Lung (tissue), 12 donors: ENCODE measurements around the gene EVI2B. TPM values are rescaled to one million over a fixed set of nuclear protein-coding genes. Genes with fewer than 3 reads are reported as not detected.

Experiments
- ATAC-seq: fragments of 200-7000 bp; cut with Tn5 transposase; one replicate; pipeline ENCODE4 v1.9.1; 2020; ENCODE audit warnings: moderate number of reproducible peaks; ENCODE audit not compliant: insufficient read depth, low FRiP score
- DNase-seq, 3 donors: peaks; one replicate each; pipeline ENCODE4 v3.0.0-alpha.2; 2013 to 2017
- H3K27ac ChIP-seq, 2 donors: one replicate each; pipeline ENCODE4 v1.5.1; 2013; ENCODE audit warnings: mild to moderate bottlenecking in 2 of 2, moderate library complexity in 2 of 2, control low read depth in 1 of 2, inconsistent platforms in 1 of 2, low read depth in 1 of 2, low read length in 1 of 2
- H3K27me3 ChIP-seq, 3 donors: one replicate each; pipeline ENCODE4 v1.5.1; 2013; ENCODE audit warnings: low read length in 2 of 3; ENCODE audit not compliant: control insufficient read depth in 3 of 3, insufficient read depth in 3 of 3
- H3K36me3 ChIP-seq, 4 donors: one replicate each; pipeline ENCODE4 v1.5.1; 2013; ENCODE audit warnings: low read length in 4 of 4, mild to moderate bottlenecking in 1 of 4, moderate library complexity in 1 of 4; ENCODE audit not compliant: control insufficient read depth in 4 of 4, insufficient read depth in 4 of 4
- H3K4me1 ChIP-seq, 5 donors: one replicate each; pipeline ENCODE4 v1.5.1; 2013; ENCODE audit warnings: low read length in 5 of 5, mild to moderate bottlenecking in 2 of 5, moderate library complexity in 1 of 5; ENCODE audit not compliant: control insufficient read depth in 5 of 5, insufficient read depth in 5 of 5
- H3K4me3 ChIP-seq: one replicate; pipeline ENCODE4 v1.5.1; 2013; ENCODE audit warnings: mild to moderate bottlenecking, control low read depth, moderate library complexity
- H3K9ac ChIP-seq, 2 donors: one replicate each; pipeline ENCODE4 v1.5.1; 2013; ENCODE audit warnings: low read length in 2 of 2, control low read depth in 1 of 2; ENCODE audit not compliant: insufficient read depth in 1 of 2
- H3K9me3 ChIP-seq, 4 donors: one replicate each; pipeline ENCODE4 v1.5.1; 2013; ENCODE audit warnings: low read length in 3 of 4, mild to moderate bottlenecking in 1 of 4, moderate library complexity in 1 of 4; ENCODE audit not compliant: control insufficient read depth in 4 of 4, insufficient read depth in 3 of 4
- WGBS, 2 donors: extraction: QIAGEN DNeasy Blood & Tissue Kit; methylation state at CpG; one replicate each; pipeline ENCODE4 v1.1.7; 2013; 5-methylcytosine and 5-hydroxymethylcytosine counted together
- polyA plus RNA-seq, 2 donors: library from polyadenylated mRNA; stranded (reverse); fragments of 200-250 nt; gene quantifications; one replicate each; pipeline ENCODE4 v1.2.1, GENCODE V29; 2013
- total RNA-seq, 2 donors: library from RNA; depleted of rRNA in 1 of 2; stranded (reverse); fragments of >200 nt in 1 of 2; gene quantifications; one replicate each; pipeline ENCODE4 v1.2.1, GENCODE V29; 2014 to 2021
- TF ChIP-seq, protein P1 (sequence below): IDR thresholded peaks from 2 replicates; pipeline ENCODE4 v1.5.1; 2012; ENCODE audit warnings: mild to moderate bottlenecking; ENCODE audit errors: control extremely low read depth, extremely low read depth
- donor health status: control.
- donor health status: control.
- donor health status: Bipolar disorder and iron deficiency.
- donor health status: healthy.
- donor health status: DM: yes; HTN: yes; CAD: no.

The EVI2B gene
- total and polyA plus RNA-seq, 4 donors: 8.1 to 86.9 (median 27.9) TPM

DNA sequence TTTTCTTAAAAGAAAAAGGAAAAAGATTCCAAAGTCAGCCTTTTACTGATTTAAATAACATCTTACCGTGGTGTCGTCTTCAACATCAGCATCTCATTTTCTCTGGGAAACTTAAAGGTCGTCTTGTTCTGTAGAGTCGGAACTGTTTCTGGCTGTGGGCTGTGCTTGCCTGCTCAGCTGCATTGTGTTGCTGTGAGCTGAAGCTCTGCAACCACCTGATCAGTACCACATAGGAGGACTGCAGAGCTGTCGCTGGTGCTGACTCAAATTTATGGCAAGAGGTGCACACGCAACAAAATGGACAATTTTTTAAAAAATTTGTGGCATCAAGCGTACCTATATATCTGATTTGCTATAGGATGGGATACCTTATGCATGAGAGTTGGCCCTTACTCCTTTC lies 16.8 kb downstream of the EVI2B start, which contains the start of gene OMG:
Gene OMG (minus strand): TSS at position 150 of the 400 bp plus-strand sequence. CDS start 908 bp downstream, outside the sequence.
- H3K27me3 ChIP-seq: no peaks in the 10 kb centered on the region
- H3K9me3 ChIP-seq: no peaks in the 10 kb centered on the region
- 93 to 94% methylated on average over 7 of the region's 7 CpGs for WGBS, 2 donors
- peaks cover 0 to 3% (median 0%) of the 10 kb centered on the region in 5 donors for H3K4me1 ChIP-seq
- peaks cover 0 to 4% (median 2%) of the 10 kb centered on the region in 4 donors for H3K36me3 ChIP-seq
- H3K9ac ChIP-seq: no peak within 1 kb of the TSS
- no peak within 1 kb of the TSS for H3K27ac ChIP-seq
- no peak for ATAC-seq
- no peak within 1 kb of the TSS for H3K4me3 ChIP-seq
- no peak for DNase-seq
- TF ChIP-seq, protein P1, sequence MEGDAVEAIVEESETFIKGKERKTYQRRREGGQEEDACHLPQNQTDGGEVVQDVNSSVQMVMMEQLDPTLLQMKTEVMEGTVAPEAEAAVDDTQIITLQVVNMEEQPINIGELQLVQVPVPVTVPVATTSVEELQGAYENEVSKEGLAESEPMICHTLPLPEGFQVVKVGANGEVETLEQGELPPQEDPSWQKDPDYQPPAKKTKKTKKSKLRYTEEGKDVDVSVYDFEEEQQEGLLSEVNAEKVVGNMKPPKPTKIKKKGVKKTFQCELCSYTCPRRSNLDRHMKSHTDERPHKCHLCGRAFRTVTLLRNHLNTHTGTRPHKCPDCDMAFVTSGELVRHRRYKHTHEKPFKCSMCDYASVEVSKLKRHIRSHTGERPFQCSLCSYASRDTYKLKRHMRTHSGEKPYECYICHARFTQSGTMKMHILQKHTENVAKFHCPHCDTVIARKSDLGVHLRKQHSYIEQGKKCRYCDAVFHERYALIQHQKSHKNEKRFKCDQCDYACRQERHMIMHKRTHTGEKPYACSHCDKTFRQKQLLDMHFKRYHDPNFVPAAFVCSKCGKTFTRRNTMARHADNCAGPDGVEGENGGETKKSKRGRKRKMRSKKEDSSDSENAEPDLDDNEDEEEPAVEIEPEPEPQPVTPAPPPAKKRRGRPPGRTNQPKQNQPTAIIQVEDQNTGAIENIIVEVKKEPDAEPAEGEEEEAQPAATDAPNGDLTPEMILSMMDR: no peak

DNA sequence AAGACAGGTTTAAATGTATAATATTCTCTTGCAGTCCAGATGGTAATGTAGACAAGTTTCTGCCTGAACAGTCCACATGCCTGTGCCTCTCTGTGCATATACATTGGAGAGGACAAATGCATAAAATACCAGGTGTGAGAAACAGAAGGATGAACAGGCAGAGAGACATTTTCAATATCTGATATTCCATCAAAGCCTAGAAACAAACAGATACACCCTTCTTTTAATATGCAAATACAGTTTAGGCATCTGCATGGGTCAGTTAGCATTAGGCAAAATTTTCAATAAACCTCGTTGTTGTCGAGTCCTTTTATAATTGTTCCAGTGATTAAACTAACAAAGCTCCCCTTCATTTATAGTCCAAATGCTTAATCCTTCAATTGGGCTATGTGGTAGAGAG lies 17.7 kb downstream of the EVI2B start:
- Histone ChIP-seq H3K4me3 (no peak overlapping the region), H3K27me3 (no peaks in the 10 kb centered on the region), H3K9ac (no peak overlapping the region), H3K36me3 (peaks cover 2 to 6% (median 2%) of the 10 kb centered on the region in 4 donors), H3K27ac (no peak overlapping the region), H3K4me1 (peaks cover 0 to 3% (median 0%) of the 10 kb centered on the region in 5 donors), H3K9me3 (no peaks in the 10 kb centered on the region)
- TF ChIP-seq, protein P1: no peak
- ATAC-seq (no peak), DNase-seq (no peak)
- WGBS, 2 donors: 93 to 94% methylated on average over 2 of the region's 2 CpGs

DNA sequence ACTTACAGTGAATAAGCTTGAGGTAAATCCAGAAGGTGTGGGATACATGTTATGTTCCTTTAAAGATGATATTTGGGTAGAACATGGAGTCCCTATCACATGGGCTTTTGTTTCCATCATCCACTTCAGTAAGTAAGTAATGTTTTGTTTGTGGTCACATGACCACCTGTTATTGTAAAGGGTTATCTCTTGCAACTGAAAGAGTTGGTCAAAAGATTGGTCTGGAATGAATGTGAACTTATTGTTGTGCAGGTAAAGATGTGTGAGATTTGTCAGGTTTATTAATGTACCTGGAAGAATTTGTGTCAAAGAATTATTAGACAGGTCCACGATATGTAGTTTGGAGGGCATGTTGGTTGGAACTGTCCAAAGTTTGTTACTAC lies 18.4 kb downstream of the EVI2B start:
- WGBS, 2 donors: 89 to 96% methylated on average over 1 of the region's 1 CpG
- Histone ChIP-seq H3K9ac (no peak overlapping the region), H3K27me3 (no peaks in the 10 kb centered on the region), H3K27ac (no peak overlapping the region), H3K36me3 (peaks cover 2 to 8% (median 2%) of the 10 kb centered on the region in 4 donors), H3K9me3 (no peaks in the 10 kb centered on the region), H3K4me3 (no peak overlapping the region), H3K4me1 (peaks cover 0 to 3% (median 0%) of the 10 kb centered on the region in 5 donors)
- ATAC-seq (no peak), DNase-seq (no peak)
- TF ChIP-seq, protein P1: no peak
